ENCODE results near the gene ICA1. TPM values are rescaled to one million over a fixed set of nuclear protein-coding genes. Genes with fewer than 3 reads are reported as not detected.

ICA1 gene
- total RNA-seq, 1 donor from 2014 or later, result 74.6 TPM

DNA sequence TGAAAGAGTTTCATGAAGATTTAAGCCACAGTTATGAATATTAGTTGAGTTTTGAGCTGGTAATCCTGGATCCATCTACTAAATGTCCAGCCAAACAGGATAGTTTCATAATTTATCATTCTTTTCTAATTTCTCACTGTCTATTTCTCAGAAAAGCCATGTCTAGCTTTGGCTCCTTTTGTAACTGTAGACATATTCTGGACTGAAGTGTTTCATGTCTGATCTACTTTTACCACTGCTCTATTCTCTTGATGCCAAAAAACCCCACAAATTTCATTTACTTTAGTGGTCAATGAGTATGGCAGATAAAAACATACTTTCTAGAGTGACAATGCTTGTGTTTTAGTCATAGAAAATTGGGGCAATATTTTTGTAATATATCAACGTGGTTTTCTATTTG, 61.2 kb downstream of the ICA1 start:
- no peak for DNase-seq (ENCODE audit: low spot score)

DNA sequence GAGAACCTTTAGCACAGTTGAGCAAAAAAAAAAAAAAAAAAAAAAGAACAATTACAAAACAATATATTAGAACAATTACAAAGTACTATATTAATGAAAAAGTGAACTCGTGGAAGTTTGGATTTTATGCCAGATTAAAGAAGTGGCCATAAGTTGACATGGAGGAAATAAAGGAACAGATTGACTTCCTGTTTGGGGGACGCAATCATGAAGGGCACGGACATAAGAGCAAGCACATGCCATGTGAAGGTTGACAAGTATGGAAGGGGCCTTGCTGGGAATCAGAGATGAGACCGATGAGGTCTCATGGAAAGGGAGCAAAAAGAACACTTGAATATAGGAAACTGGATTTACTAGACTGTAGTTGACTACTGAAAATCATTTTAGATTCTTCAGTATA, 61.7 kb downstream of the ICA1 start:
- DNase-seq (ENCODE audit: low spot score), result no peak

DNA sequence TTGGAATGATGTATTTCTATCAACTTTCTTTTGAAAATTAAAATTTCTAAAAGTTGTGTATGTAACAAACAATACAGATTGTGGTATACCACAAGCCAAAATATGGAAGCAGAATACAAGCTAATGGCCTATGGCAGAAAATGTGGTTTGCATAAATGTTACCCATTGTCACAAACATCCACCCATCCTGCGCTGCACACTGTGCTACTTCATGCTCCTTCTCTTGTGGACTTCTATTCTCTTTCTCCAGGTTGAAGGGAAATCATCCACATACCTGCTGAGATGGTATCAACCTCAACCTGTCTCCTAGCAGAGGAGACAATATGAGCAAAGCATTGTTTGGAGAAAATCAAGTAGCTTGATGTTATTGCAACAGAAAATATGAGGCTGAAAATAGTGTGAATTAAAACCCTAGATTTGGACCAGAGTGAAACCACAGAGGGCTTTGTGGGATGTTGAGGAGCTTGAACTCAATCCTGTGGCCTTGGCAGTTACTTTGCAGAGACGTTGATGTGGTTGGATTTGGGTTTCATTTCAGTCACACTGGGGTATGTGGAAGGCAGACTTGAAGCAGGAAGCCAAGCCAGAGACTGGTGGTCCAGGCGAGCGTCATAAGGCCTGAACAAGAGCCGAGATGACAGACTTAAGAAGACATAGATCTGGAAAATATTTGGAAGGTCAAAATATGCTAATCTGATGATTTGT, 63.8 kb downstream of the ICA1 start:
- DNase-seq (ENCODE audit: low spot score), result no peak

DNA sequence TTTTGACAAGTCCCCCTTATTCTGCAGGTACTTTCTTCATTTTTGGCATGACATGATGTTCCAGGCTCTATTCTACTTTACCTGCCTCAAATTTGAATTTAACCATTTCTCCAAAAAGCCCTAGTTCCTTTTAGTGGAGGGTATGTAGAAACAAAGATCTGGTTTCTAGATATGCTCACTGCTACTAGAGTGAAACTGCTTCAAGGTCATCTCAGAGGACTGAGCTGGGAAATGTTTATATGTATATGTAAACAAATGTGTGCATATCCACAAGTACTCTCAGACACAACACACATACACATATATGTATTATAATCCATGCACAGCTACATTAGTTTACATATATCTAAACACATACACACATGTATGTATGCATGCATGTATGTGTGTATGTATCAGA, 69.1 kb downstream of the ICA1 start:
- DNase-seq (ENCODE audit: low spot score), result no peak

DNA sequence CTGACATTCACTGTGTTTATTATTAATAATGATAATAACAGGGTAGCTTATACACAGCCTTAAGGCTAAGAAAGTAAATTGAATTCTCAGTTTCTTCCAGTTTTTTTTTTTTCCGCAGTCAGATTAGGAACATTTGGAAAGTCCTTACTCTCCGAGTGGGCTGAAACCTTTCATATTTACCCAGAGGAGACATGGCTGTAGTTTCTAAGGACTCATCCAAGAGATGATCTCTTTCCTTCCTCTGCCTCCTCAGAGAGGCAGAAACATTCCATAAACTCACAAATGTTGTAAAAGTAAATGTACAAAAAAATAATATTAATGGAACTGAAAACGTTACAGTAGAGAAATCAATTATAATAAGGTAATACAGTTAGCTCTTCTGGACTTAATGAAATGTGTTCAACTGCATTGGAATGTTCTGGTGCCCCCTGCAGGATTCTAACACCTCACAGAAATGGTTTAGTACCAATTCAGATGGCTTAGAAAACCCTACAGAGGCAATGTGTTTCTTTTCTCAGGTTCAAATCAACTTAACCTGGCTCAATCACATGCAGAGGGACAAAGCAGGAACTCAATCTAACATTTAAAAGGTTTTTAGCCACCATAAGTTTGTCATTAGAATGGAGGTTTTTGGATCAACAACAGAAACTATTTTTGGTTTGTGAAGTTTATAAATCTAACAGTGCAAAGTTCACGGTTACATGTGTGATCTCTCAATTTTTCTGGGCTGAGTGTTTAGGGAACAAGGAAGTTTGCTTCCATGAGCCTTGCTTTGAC, 71.7 kb downstream of the ICA1 start:
- DNase-seq (ENCODE audit: low spot score), result no peak

DNA sequence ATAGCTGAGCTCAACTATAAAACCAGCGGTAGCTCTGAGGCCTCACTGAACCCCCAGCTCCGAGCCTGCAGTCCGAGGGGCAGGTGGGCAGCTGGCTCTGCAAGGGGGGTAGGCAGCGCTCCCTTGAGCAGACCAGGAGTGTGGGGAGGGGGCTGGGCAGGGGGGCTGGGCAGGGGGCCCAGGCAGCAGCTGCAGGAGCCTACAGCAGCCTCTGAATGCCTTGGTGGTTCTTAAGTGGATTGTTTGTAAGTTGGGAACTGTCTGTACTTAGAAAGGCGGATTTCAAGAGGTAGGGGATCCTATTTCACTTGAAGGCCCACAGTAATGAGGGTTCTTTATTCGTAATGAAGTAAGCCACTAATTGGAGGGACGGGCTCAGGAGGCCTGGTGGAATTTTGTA, 72.3 kb downstream of the ICA1 start:
- no peak for DNase-seq (ENCODE audit: low spot score)

DNA sequence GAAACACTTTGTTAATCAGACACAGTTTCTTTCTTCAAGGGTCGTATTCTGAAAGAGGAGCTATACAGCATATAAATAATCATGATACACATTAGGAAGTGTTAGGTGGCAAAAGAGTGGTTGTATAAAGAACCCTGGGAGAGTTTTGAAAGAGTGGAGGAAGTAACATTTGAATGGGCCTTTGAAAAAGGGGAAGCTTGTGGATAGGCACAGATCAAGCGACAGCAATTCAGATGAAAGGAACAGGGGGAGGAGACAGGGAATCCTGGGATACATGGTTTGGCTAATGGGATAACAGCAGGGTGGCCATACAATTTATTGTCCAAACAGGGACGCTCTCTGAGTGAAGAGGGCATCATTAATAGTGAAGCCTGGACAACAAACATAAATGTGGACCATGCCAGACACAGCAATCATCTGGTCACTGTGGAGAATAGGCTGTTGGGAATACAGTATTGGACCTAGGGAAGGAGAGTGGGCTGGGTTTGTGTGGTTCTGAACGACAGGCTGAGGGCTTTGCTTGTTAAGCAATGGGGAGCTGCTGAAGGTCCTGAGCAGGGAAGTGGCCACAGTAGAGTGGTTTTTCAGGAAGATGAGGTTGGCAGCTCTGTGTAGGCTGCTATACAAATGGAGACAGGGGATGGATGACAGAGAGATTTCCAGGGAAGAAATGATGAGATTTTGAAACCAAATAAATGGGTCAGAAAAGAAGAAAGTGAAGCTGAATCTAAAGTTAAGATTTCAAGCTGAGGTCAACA, 75.9 kb downstream of the ICA1 start:
- no peak for DNase-seq (ENCODE audit: low spot score)

DNA sequence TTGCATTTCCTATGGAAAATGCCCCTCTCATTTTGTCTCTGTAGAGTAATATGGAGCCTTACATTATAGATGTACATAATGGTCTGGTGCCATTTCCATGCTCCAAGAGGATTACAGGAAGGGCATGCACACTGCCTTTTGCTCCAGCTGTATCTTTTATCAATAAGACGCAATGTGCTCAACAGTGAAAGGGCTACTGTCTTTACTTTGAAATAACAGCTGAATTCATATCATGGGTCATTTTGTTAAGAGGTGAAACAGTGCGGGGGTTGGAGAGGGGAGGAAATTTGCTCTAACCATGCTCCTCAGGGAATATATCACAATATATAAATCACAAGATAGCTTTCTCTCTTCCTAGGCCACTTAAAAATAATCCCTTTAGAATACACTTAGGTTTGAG, 77.7 kb downstream of the ICA1 start:
- no peak for DNase-seq (ENCODE audit: low spot score)

DNA sequence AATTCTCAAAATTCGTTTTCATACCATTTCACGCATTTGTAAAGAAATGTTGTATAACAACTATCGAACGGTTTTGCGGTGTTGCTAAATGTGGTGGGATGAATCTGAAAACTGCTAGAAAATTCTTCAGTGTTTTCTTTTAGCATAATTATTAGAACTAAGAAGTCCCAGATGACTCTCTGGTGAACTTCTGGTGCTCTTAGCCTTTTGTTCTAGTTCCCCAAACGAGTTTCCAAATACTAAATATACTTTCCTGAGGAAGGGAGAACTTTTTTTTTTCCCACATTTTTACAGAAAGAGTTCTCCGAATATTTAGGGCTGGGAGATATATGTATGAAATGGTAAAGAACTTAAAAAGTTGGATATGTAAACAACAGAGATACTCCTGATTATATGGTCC, 82.5 kb downstream of the ICA1 start:
- DNase-seq (ENCODE audit: low spot score), result no peak

DNA sequence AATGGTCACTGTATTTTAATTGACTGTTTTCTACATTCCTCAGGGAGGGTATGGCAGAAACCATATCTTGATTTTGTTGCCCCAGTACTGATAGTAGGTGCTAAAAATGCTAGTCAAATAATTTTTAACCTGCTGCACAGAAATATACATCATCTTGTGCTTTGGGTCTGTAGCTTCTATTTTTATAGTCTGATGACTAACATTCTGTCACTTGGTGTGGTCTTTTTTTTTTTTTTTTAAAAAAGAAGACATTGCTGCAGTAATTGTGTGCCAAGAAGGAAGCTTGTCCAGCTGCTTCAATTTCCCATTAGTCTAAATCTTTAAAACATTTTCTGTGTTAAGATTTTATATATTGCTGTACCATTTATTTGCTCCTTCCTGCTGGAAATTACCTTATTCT, 83.6 kb downstream of the ICA1 start:
- DNase-seq (ENCODE audit: low spot score), result no peak

DNA sequence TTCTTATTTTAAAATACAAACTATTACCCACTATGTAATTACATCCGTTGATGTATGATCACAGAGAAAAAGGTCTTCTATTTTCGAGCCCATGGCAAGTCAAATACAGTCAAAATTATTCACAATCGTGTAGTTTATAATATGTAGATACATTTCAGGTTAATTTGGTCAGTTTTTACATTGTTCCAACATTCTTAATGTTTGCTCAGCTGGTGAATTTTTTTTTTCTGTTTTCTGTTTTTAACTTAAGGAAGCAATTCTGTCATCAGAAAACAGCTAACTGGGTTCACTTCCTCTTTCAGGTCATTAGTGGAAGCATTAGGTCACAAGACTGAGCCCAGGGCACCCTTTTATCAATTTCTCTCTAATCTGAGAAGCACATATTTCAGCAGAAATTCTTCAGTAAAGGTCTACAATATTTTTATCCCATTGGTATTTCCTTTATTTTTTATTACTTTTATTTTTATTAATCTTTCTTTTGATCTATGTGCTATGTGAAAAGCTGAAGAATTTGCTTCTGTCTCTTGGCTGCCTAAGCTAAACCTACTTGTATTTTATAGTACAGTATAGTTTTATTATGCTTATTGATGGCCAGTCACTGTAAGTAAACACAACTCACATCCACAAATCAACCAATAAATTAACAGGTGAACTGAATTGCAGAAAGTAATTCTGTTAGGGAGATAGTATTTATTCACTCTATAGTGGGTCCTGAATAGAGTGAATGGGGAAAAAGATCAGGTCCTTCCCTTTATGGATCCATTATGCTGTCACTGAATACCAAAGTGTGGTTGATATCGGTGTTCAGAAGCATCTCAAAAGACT, 84.6 kb downstream of the ICA1 start:
- no peak for DNase-seq (ENCODE audit: low spot score)

DNA sequence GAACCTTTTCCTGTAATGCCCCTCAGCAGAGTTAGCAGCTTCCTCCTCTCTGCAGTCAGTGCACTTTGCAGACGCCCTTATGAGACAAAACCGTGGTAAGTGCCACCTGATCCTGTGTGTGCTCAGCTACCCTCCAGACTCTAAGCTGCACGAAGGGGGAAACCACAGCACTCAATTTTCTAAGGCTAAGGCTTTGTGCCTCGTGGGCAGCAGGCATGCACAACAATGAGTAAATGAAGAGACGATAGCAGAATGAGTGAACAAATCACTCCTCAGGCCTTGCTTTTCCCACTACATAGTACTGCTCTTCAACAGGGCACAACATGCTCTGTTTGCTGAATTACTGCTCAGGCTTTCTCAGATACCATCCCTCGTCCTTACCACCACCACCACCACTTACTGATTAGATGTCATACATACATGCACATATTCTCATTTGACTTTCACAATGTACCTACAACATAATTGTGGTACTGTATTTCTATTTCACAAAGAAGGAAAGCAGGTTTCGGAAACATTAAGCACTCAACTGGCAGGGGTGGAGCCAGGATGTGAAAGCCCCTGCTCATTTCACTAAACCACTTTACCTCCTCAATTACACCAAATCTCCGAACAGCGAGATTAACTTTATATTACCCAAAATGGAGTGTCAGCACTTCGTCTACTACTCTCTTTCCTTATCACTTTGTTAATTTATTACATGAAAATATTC, 85.4 kb downstream of the ICA1 start:
- DNase-seq (ENCODE audit: low spot score), result no peak

DNA sequence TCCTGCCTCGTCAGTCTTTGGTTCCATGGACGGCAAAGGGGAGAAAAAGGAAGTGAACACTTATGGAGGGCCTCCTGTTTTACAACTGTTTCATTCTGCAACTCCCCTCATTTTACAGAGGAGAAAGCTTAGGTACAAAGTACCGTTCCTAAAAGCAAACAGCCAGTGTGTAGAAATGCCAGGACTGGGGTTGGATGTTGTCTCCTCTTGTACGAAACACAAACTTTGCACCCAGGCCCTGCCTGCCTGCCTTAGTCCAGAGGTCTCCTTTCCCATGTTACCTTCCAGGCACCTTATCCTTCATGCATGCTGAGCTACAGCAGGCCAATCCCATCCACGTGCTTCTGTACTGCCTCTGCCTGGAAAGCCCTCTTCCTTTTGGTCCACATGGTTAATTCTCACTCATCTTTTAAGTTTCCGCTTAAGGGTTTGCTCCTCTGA, 86.0 kb downstream of the ICA1 start:
- DNase-seq (ENCODE audit: low spot score), result no peak

DNA sequence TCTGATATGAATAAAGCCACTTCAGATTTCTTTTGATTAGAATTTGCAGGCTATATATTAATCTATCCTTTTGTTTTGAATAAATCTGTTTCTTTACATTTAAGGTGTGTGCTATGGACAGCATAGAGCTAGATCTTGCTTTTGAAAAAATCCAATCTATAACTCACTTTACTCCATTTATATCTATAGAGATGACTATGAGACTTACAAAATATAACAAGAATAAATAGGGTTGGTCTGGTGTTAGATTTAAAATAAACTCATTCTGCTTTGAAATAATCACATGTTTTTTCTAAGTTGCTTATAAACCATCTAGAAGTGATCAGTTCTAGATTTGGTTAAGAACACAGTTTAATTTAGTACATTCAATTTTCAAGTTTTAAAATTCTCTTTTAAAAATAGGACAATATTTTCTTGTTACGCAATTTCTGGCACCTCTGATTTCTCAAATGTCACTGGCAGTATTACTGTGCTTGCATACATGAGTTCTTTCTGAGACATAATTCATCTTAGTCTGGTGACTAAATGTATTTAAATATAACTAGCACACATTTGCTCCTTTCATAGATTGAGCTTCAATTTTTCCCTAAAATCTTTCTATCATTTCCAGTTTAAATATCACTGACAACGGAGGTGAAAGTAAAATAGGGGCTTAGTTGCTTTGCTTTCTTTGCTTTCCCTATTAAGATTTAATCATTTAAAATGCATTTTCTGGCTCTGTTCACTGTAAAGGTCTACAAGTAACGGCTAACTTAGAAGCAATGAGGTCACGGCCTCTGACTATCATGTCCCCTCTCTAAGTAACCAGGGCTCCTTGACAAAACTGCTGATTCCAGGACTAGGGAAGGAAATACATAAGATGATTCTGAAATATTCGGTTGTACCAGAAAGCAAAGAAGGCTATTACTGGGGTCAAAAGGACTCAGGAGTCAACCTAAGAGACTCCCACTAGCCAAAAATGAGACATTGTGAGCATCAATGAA, 89.3 kb downstream of the ICA1 start:
- no peak for DNase-seq (ENCODE audit: low spot score)

DNA sequence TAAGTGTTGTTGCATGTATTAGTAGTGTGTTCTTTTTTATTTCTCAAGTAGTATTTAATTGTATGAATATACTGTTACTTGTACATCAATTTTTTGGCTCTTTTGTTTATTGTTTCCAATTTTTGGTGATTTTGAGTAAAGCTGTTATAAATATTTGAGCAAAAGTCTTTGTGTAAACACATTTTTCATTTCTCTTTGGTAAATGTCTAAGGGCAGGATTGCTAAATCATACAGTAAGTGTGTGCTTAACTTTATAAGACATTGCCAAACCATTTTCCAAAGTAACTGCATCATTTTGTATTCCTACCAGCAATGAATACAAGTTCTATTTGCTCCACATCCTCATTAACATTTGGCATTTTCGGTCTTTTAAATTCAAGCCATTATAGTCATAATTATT, 92.8 kb downstream of the ICA1 start:
- DNase-seq (ENCODE audit: low spot score), result no peak

DNA sequence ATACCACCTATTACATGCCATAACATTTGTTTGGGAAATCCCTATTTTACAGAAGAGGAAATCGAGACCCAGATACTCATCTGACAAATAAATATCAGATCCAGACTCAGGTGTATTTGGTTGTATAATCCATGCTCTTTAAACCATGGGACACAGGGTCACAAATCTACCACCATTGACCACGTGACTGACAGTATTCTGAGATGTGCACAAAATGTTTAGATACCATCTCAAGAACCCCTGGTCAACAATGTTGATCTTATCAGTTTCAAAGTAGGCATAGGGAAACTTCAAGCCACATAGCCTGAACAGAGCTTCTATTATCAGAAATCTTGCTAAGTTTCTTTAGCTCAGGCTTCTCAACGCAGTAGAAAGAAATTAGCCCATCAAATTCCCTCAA, 93.6 kb downstream of the ICA1 start:
- DNase-seq (ENCODE audit: low spot score), result no peak

DNA sequence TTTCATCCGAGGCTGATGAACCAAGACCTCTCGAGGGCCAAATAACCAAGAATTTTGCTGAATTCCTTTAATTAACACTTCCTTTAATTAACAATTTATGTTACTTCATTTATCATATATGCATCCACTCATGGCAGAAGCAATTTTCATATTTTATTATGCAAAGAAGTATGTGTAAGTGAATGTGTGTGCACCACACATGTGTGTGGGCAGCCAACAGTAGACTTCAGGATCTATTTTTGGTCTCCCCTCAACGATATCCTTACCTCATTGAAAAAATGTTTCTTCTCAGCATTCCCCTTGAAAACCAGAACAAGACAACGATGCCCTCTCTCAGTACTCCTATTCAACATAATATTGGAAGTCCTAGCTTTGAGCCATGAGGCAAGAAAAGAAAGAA, 96.8 kb downstream of the ICA1 start:
- no peak for DNase-seq (ENCODE audit: low spot score)

DNA sequence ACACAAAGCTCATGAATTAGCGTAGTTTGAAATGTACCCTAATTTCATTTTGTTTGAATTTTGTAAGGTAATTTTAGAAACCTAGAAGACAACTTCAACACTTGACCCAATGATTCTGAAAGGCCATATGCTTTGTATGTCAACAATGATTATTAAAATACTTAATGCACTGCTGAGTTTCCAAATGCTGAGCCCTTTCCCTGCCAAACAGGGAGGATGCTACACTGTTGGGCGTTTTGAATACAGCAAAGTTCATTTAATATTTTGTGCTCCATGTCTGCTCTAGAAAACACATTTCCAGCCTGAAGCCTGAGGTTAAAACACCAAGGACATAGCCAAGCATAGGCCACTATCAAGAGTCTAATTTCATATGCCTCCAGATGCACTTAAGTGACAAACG, 99.8 kb downstream of the ICA1 start:
- no peak for DNase-seq (ENCODE audit: low spot score)

DNA sequence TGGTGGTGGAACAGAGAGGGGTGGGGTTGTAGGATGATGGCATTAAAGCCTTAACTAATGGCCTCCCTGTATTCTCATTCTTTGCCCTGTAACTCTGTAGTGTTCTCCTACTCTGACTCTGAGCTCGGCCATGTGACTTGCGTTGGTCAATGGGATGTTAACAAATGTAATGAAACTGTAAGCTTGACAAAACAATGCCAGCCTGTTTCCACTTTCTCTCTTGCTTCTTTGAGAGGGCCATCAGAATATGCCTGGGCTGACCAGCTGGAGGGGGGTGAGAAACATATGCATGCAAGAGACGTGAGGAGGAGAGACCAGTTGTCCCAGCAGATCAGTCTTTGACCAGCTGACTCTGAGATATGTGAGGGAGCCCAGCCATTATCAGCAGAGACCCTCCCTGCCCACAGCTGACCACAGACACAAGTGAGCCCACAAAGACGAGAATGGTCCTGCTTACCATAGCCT, 100.6 kb downstream of the ICA1 start:
- DNase-seq (ENCODE audit: low spot score), result no peak

DNA sequence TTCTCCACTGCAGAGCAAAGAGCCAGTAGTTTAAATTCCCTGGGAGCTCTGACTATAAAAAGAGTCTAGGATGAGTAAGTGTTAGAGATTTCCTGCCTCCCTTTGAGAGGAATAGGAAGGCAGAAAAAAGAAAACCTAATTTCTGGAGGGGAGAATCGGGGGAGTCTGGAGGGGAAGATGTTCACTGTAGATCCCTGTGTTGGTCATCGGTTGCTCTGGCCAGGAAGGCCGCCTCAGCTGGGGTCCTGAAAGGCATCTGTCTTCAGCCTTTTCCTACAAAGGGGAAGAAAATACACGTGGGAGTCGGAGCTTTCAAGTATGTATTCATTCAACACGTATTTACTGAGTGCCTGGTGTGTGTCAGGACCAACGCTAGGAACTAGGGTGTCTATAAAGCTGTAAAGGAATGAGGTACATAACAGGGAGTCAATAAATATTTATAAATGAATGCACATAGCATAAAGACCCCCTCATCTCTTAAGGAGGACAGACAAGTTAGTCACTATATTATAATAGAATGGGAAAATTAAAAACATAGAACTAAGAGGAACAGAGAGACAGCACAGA, 101.1 kb downstream of the ICA1 start:
- DNase-seq (ENCODE audit: low spot score), result no peak
